Upper lobe of right lung (tissue), 1 donor: ENCODE data around the gene MAML2. TPM values are rescaled to one million over a fixed set of nuclear protein-coding genes. Genes with fewer than 3 reads are reported as not detected.
A peak's percentile ranks its signal among the peaks of the same experiment; 100 is the strongest.

Source experiments
- ATAC-seq: fragments of 200-7000 bp; cut with Tn5 transposase; one replicate; pipeline ENCODE4 v1.9.1; 2020; ENCODE audit warnings: mild to moderate bottlenecking, moderate library complexity
- DNase-seq: peaks from one replicate; pipeline ENCODE4 v3.0.0-alpha.2; 2020
- H3K27ac ChIP-seq: fragments of 200-600 bp; one replicate; pipeline ENCODE4 v1.8.0; 2022
- H3K27me3 ChIP-seq: fragments of 200-600 bp; one replicate; pipeline ENCODE4 v1.8.0; 2022; ENCODE audit warnings: mild to moderate bottlenecking
- H3K36me3 ChIP-seq: fragments of 200-600 bp; one replicate; pipeline ENCODE4 v1.8.0; 2022
- H3K4me1 ChIP-seq: fragments of 200-600 bp; one replicate; pipeline ENCODE4 v1.8.0; 2022
- H3K4me3 ChIP-seq: fragments of 200-600 bp; one replicate; pipeline ENCODE4 v1.8.0; 2022; ENCODE audit warnings: mild to moderate bottlenecking
- H3K9me3 ChIP-seq: fragments of 200-600 bp; one replicate; pipeline ENCODE4 v1.8.0; 2022
- intact Hi-C: fragments of 100-400 bp; cut with DNase I; formaldehyde crosslinking; loops from one replicate; pipeline ENCODE4 v1.11.0; 2022
- total RNA-seq: library from RNA; stranded (reverse); fragmentation: NEBNext Ultra II Directional; extraction: Animal tissue kit (Norgen Biotek cat#: 25700); gene quantifications from one replicate; pipeline ENCODE4 v1.2.1, GENCODE V29; 2021
- TF ChIP-seq, protein P1 (sequence below): fragments of 200-600 bp; IDR thresholded peaks from one replicate; pipeline ENCODE4 v1.8.0; 2022; ENCODE audit warnings: antibody characterized with exemption
- donor health status: DM: no; HTN: yes; CAD: no; lungs with severe emphysema.

MAML2 gene
- total RNA-seq, 1 donor from 2014 or later = 27.5 TPM

DNA sequence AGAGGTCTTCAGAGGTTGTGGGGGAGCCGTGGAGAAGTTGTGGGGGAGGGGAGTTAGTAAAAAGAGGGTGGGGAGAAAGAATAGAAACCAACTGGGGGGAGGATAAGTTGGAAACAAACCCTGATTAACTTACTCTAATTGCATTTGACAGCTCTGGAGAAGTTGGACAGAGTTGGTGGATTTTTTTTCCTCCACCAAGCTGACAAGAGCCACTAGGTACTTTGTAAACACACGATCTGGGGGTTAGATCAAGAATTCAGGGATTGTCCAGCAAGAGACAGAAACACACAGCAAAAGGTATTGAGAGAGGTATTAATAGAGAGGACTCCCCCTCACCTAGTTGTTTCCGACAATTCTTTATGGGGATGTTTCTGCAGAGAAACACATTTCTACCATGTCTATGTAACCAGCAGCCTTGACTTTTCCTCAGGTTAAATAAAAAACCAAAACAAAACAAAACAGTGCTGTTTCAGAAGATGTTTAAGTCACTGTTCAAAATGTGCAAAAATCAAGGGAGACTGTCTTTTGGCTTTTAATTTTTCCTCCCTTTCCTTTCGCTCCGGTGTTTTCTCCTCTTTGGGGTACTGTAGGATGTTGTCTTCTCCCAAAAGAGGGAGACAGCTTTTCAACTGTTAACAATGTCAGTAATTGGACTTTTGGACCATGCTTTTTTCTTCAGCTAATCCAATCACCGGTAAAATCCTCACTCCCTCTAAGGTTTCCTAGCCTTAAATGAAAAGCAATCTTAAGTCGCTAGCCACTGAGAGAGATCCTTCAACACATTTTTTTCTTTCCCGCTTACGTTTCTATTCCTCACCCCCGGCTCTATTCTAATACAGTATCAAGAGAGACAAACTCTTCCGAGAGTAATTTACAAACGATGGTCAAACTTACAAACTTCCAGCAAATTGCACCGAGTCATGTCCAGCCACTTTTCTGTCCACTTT is 708 bp downstream of the MAML2 start:
- no peaks in the 10 kb centered on the region for H3K9me3 ChIP-seq
- no peaks in the 10 kb centered on the region for H3K36me3 ChIP-seq
- no peak for ATAC-seq
- peaks cover 39% of the 10 kb centered on the region for H3K4me1 ChIP-seq
- H3K27ac ChIP-seq = peak overlapping the region; percentile 80
- H3K27me3 ChIP-seq = no peaks in the 10 kb centered on the region
- DNase-seq = no peak
- TF ChIP-seq, protein P1, sequence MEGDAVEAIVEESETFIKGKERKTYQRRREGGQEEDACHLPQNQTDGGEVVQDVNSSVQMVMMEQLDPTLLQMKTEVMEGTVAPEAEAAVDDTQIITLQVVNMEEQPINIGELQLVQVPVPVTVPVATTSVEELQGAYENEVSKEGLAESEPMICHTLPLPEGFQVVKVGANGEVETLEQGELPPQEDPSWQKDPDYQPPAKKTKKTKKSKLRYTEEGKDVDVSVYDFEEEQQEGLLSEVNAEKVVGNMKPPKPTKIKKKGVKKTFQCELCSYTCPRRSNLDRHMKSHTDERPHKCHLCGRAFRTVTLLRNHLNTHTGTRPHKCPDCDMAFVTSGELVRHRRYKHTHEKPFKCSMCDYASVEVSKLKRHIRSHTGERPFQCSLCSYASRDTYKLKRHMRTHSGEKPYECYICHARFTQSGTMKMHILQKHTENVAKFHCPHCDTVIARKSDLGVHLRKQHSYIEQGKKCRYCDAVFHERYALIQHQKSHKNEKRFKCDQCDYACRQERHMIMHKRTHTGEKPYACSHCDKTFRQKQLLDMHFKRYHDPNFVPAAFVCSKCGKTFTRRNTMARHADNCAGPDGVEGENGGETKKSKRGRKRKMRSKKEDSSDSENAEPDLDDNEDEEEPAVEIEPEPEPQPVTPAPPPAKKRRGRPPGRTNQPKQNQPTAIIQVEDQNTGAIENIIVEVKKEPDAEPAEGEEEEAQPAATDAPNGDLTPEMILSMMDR = no peak
- peak overlapping the region; percentile 80 for H3K4me3 ChIP-seq
- intact Hi-C loops = no loop called here

DNA sequence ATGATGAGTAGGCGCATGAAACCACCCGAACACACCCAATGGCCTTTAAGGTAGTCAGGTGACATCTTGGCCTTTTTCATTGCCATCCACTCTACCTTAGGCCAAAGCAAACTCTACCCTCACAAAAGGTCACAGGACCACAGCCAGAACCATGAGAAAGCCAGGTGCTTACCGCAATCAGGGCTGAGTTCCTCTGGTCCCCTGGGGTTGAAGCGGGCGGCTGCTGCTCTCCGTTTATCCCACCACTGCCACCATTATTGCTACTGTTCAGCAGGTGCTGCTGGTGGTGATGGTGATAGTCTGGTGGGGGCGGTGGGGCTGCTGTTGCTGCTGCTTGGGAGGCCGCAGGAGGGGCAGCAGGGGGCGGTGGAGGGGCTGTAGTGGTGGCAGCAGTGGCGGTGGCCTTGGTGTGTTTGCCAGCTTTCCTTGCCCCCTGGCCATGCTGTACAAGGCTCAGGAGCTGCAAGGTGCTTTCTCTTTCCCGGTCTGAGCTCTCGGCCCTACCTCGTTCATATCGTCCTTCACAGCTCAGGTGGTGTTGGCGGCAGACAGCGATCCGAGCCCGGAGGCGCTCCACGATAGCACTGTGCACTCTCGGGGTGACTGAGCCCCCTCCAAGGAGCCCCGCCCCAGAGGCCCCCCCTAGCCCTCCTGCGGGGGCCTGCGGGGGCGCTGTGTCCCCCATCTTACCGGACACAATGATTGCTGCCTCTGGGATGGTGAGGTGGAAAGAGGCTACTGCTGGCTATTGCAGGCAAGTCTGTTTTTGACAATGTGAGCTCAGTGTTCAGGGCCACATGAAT is 1.6 kb downstream of the MAML2 start:
- Histone ChIP-seq H3K27me3 (no peaks in the 10 kb centered on the region), H3K9me3 (no peaks in the 10 kb centered on the region), H3K27ac (peak overlapping the region; percentile 80), H3K4me3 (peak overlapping the region; percentile 80), H3K36me3 (no peaks in the 10 kb centered on the region), H3K4me1 (peaks cover 48% of the 10 kb centered on the region)
- DNase-seq (peak; percentile 83), ATAC-seq (peak; percentile 70)
- TF ChIP-seq, protein P1 = peak; percentile 48
- intact Hi-C loops = no loop called here

DNA sequence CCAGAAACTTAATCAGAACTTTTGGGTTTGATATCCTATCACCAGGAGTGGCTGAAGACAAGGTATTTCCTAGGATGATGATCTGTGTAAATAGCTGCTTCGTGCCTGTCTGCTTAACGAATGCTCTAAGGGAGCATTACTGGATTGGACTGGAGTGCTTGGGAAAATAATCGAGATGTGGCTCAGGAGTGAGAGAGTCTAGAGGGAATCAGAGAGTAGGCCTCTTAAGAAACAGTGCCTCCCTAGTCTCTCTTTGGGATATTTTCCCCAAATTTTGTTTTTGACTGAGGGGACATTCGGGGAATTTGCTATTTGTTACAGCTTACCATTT is 2.5 kb downstream of the MAML2 start:
- H3K4me3 ChIP-seq = peak overlapping the region; percentile 80
- no peaks in the 10 kb centered on the region for H3K27me3 ChIP-seq
- H3K36me3 ChIP-seq = no peaks in the 10 kb centered on the region
- TF ChIP-seq, protein P1 = no peak
- peak overlapping the region; percentile 80 for H3K27ac ChIP-seq
- no peaks in the 10 kb centered on the region for H3K9me3 ChIP-seq
- DNase-seq (no peak), ATAC-seq (no peak)
- H3K4me1 ChIP-seq = peaks cover 54% of the 10 kb centered on the region
- intact Hi-C loops = no loop called here

- H3K4me1 ChIP-seq = peaks cover 60% of the 10 kb centered on the region
These were observed 3.1 kb downstream of the MAML2 start for GRCh38 chr11:96339706-96340554.

More at GRCh38 chr11:96339706-96340554, 3.1 kb downstream of the MAML2 start:
- Histone ChIP-seq H3K9me3 (no peaks in the 10 kb centered on the region), H3K27me3 (no peaks in the 10 kb centered on the region), H3K27ac (peak overlapping the region; percentile 80), H3K4me3 (peak overlapping the region; percentile 80), H3K36me3 (no peaks in the 10 kb centered on the region)
- intact Hi-C loops = no loop called here
- TF ChIP-seq, protein P1 = no peak
- DNase-seq (no peak), ATAC-seq (no peak)
